GM06990 (cell line): Measurements from ENCODE around the gene CD164.

Experiments
- DNase-seq: peaks from one replicate; pipeline ENCODE4 v3.0.0-alpha.2; 2011; ENCODE audit not compliant: insufficient read length; ENCODE audit errors: extremely low read depth
- H3K27me3 ChIP-seq: replicated peaks from 2 replicates; pipeline ENCODE4 v1.6.0; 2011; ENCODE audit warnings: low read length; ENCODE audit not compliant: control insufficient read depth, insufficient read depth
- H3K36me3 ChIP-seq: 2 replicates; pipeline ENCODE4 v1.5.1; 2011; ENCODE audit warnings: low read length; ENCODE audit not compliant: control insufficient read depth, insufficient read depth
- H3K4me3 ChIP-seq: replicated peaks from 2 replicates; pipeline ENCODE4 v1.5.1; 2011; ENCODE audit warnings: low read depth, mild to moderate bottlenecking, control low read depth, low read length
- CTCF ChIP-seq: IDR thresholded peaks from 2 replicates; pipeline ENCODE4 v1.5.1; 2011; ENCODE audit warnings: low read length, control low read depth, mild to moderate bottlenecking, inconsistent platforms; ENCODE audit not compliant: insufficient read depth, poor library complexity, severe bottlenecking

Gene CD164

DNA sequence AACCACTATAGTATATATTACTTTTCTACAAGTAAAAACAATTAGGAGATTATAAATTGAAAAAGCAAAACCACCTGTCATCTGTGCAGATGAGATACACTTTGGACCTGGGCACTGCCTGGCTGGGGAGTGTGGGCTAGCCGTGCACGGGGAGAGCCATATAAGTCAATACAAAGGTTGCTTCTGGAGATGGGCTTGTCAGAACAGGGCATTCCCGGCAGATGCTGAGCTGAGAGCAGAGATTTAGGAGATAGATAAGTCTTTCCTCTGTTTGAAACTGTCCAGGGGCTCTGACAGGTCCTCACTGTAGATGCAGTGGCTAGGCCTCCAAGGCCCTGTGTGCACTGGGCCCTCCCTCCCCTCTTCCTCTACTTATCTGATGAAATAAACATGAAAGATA, 34.5 kb downstream of the CD164 start:
- Histone ChIP-seq H3K36me3 (no peaks in the 10 kb centered on the region; the same call in 1 of the 2 replicates), H3K4me3 (no peak overlapping the region), H3K27me3 (no peaks in the 10 kb centered on the region)
- no peak for DNase-seq
- TF ChIP-seq CTCF, result no peak

GRCh38 chr6:109345986-109346385, 36.3 kb downstream of the CD164 start:
- Histone ChIP-seq H3K36me3 (no peaks in the 10 kb centered on the region; the same call in 1 of the 2 replicates), H3K4me3 (no peak overlapping the region), H3K27me3 (no peaks in the 10 kb centered on the region)
- no peak for TF ChIP-seq CTCF
- no peak for DNase-seq

DNA sequence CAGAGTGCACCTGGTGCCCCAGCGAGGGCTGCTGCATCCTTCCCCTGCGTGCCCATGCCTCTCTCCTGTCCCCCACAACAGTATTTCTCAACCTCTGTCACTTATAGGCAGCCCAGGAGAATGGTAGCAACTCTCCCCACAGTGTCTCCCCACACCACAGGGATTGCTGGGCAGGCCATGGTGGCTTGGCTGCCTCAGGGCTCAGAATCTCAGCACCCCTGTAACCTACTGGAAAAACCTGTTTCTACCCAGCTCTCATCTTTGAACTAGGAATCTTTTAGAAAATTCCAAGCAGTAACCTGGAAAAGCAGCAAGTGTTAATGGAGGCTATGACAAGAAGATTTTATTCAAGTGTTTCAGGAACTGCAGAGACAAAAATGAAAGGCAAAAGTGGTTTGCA, 38.0 kb downstream of the CD164 start:
- H3K4me3 ChIP-seq, result no peak overlapping the region
- no peaks in the 10 kb centered on the region for H3K36me3 ChIP-seq
- TF ChIP-seq CTCF, result no peak
- DNase-seq, result no peak
- H3K27me3 ChIP-seq, result no peaks in the 10 kb centered on the region

DNA sequence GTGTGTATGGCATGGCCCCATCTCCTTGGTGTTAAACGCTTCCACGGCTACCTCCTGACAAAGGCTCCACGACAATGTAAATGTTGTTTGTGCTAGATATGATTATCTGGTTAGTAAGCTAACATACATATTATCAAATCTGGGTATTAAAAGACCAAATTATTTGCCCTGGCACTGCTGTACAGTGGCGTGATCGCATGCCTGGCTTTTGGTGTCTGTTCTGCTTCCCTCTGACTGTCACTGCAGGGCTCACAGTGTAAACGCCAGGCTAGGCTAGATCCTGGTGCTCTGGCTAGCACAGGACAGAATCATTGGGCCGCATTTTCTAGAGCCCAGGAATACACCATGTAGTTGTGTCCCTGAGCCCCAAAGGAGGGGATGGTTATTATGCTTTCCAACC, 38.7 kb downstream of the CD164 start:
- no peak overlapping the region for H3K4me3 ChIP-seq
- no peak for DNase-seq
- TF ChIP-seq CTCF, result no peak
- H3K27me3 ChIP-seq, result no peaks in the 10 kb centered on the region
- no peaks in the 10 kb centered on the region for H3K36me3 ChIP-seq

DNA sequence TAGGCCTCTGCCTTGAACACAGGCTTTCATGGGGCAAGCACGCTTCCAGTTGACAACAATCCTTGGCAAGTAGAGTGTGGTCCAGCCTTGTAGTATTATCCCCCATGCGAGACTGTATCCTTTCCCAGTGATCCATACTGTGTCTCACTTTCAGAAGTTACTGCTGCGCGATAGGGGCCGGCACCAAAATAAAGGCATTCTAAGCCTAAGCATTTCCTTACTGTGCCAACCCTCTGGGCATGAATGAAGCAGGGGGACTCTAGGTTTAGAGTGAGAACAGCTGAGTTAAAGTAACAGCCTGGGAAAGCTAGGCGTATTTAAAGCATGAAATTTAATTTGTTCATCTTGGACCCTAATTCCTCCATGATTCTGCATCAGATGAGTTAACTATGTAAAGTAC, 39.4 kb downstream of the CD164 start:
- no peak for TF ChIP-seq CTCF

GRCh38 chr6:109342506-109342905, 39.8 kb downstream of the CD164 start:
- H3K27me3 ChIP-seq, result no peaks in the 10 kb centered on the region
- no peak for TF ChIP-seq CTCF
- no peak overlapping the region for H3K4me3 ChIP-seq
- DNase-seq, result no peak
- no peaks in the 10 kb centered on the region for H3K36me3 ChIP-seq

More for the DNA sequence above, 39.4 kb downstream of the CD164 start:
- Histone ChIP-seq H3K27me3 (no peaks in the 10 kb centered on the region), H3K4me3 (no peak overlapping the region), H3K36me3 (no peaks in the 10 kb centered on the region)
- no peak for DNase-seq
